ENCODE results near the gene POU2AF3.
"Not testable (repeated sequence)": the region's sequence is repeated elsewhere in the genome, so short reads cannot be mapped to it uniquely, and the experiment has no call there.

POU2AF3 gene, protein sequence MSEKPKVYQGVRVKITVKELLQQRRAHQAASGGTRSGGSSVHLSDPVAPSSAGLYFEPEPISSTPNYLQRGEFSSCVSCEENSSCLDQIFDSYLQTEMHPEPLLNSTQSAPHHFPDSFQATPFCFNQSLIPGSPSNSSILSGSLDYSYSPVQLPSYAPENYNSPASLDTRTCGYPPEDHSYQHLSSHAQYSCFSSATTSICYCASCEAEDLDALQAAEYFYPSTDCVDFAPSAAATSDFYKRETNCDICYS

DNA sequence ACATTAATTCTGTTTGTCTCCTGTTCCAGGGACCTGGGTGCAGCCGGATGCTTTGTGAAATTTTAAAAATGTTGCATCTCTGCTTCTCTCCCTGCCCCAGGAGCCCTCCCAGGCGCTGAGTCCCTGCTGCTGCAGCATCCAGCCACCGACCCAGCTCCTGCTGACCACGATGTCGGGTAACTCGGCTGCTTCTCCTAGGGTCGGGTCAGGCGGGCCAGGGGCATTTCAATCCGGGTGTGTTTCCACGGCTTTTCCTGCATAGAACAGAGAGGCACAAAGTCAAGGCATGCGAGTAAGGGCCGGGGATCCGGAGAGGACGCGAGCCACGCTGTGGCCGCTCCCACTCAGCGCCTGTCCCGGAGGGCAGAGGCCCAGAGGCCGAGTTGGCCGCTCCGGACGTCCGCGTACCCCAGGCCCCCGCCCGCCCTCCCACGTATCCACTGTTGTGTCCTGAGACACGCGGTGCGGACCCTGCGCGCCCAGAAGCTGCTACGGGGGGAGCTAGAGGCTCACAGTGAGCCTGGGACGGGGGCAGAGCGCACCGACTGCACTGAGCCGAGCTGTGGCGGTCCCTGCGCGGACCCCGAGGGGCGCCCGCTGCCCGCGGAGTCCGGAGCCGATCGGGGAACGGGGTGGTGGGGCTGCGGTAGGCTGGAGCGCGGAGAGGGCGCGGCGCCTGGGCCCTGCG, at the start of gene POU2AF3:
Gene POU2AF3 (plus strand): TSS at position 134 of the 688 bp plus-strand sequence. CDS start 36 bp downstream, at position 170.
- no peak for DNase-seq (ENCODE audit: low read depth, low spot score)

DNA sequence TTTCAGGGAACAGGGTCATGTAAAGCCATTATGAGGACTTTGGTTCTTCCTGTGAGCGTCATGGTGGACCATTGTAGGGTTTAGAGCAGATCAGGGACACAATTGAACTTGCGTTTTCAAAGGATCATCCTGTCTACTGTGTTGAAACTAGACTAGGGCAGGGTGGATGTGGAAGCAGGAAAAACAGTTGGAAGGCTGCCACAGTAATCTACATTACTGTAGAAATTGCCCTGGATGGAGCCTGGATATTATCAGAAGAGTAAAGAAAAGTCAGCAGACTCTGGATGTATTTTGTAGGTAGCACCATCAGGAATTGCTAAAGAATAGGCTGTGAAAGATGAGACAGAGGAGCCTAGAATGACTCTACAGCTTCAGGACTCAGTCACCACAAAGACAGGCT, 47.4 kb upstream of the POU2AF3 start:
- no peak for DNase-seq (ENCODE audit: low read depth, low spot score)

DNA sequence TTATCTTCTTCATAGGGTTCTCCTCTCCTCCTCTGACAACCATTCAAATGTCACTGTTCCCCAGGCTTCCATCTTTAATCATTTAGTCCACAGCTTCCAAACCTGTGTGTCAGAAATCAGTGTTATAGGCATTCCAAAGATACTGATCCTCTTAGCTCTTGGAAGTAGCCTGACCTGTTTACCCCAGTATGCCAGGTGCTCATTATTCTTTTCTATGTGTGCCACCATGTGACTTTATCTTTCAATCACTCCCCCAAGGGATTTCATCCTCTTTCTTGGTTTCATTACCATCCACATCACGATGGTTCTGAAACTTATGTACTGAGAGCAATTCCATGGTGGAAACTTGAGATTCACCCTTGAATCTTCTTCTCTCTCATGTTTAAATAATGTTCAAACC, 45.2 kb upstream of the POU2AF3 start:
- no peak for DNase-seq (ENCODE audit: low read depth, low spot score)

DNA sequence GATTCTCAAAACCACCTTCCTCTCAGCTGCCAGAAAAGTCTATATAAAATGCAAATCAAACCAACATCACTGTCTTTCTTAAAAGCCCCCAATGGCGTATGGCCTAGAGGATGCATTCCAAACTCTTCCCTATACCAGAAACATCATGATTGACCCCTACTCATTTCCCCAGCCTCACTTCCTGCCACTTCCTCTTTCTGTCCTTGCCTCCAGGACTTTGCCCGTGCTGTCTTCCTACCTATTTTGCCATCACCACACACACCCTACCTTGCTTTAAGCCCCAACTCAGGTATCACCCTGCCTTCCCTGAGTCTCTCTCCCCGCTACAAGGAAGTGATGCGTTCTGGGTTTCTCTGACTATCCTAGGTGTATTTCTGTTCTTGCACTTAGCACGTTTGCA, 44.7 kb upstream of the POU2AF3 start:
- DNase-seq (ENCODE audit: low read depth, low spot score) = no peak

DNA sequence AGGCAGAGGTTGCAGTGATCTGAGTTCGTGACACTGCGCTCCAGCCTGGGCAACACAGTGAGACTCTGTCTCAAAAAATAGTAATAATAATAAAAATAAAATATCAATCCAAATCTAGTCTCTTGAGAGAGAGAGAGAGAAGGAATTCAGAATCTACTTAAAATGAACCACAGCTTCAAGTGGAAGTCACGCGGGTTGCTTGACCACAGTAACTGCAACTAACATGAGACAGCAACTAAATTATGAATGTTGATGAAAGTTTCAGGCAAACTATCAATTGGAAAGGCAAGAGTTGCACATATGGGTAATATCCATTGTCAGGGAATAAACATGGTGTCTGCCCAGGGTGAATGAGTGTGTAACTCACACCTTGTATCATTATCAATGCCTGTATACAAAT, 40.3 kb upstream of the POU2AF3 start:
- DNase-seq (ENCODE audit: low read depth, low spot score) = no peak

DNA sequence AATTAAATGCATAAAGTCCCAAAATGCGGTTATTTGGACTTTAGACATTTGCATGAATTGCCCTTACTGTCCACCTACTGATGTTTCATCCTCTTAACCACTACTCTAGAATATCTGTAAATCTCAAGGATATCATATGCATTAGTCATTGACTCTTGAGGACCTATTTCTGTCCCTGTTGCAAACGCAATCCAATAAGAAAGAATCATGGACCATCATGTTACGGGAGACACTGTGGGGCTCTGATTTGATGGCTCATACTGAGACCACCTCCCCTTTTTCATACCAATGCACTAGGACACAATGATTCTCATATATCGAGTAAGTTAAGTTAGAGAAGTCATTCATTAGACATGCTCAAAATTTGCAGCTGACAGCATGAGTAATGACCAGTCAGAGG, 38.5 kb upstream of the POU2AF3 start:
- no peak for DNase-seq (ENCODE audit: low read depth, low spot score)

DNA sequence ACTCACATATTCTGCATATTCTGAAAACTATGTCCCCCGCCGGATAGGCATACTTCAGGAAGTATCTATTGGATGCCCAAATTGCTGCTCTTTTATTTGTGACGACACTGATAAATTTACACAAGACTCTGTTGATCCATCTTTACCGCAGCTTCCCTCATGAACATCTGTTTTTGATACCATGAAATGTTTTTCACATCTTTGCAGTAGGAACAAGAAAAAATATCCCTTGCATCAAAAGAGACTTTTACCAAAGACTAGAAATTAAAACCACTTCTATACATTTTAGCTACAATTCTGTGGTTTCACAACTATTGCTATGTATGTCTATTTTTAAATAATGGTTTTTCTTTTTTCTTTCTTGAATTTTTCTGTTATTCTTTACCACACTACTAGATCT, 37.5 kb upstream of the POU2AF3 start:
- DNase-seq (ENCODE audit: low read depth, low spot score) = no peak

DNA sequence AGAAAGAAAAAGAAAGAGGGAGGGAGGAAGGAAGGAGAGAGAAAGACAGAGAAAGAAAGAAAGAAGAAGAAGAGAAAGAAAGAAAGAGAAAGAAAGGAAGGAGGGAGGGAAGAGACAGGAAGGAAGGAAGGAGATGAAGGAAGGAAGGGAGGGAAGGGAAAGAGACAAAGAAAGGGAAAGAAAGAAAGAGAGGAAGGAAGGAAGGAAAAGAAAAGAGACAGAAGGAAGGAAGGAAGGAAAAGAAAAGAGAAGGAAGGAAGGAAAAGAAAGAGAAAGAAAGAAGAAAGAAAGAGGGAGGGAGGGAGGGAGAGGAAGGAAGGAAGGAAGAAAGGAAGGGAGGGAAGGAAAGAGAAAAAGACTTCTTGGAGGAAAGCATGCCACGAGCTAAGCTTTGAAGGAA, 33.7 kb upstream of the POU2AF3 start:
- DNase-seq (ENCODE audit: low read depth, low spot score) = no peak

DNA sequence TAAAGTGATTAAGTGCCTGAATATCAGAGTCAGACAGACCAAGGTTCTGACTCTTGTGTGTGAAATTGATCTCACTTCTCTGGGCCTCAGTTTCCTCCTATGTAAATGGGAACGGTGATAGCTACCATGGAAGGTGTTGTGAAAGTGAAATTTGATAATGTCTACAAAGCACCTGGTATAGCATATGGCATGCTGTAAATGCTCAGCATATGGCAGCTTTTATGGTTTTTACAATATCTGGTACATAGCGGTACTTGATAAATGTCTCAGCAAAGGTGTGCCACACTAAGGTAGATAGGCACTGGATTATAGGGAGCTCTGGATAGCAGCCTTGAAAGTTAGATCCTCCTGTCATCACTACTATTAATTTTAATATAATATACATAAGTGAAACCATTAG, 32.9 kb upstream of the POU2AF3 start:
- no peak for DNase-seq (ENCODE audit: low read depth, low spot score)

DNA sequence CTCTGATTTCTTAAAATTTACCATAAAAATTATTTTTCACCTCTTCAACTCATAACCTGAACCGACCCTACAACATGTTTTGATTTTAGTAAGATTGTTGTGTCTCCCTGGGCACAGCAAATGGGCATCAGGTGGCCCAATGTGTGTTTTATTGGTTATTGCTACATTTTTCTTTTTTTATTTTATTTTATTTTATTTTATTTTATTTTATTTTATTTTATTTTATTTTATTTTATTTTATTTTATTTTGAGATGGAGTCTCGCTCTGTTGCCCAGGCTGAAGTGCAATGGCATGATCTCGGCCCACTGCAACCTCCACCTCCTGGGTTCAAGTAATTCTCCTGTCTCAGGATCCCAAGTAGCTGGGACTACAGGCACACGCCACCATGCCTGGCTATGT, 30.0 kb upstream of the POU2AF3 start:
- not testable (repeated sequence) for DNase-seq (ENCODE audit: low read depth, low spot score)

DNA sequence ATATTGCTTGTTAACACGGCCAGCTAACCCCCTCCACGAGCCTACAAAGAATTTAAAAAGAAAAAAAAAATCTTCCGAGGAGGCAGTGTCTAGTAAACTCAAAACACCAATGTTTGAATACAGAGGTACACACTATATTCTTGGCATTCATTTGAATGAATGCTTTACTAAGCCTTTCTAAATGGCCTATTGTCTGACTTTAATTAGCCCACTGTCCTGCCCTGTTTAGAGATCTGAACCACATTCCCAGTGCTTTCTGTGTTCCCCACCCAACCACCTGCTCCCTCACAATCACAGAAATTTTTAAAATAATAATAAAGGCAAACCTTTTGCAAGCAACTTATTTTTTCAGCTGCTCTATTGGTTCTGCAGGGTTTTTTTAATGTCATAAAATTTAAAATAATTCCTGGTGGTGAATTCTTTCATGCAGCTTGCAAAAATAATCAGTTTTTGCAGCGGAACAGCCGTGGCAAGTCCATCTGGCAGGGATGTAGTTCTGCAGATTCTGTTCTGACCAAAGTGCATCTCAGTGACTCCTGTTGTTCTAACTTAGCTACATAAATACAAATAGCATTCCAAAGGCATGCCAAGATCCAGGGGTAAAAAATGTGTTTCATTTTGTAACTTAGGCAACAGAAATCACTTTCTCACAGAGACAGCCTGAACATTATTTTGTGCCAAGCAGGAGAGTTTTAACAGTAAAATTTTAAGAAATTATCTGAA, 29.0 kb upstream of the POU2AF3 start:
- DNase-seq (ENCODE audit: low read depth, low spot score) = no peak

DNA sequence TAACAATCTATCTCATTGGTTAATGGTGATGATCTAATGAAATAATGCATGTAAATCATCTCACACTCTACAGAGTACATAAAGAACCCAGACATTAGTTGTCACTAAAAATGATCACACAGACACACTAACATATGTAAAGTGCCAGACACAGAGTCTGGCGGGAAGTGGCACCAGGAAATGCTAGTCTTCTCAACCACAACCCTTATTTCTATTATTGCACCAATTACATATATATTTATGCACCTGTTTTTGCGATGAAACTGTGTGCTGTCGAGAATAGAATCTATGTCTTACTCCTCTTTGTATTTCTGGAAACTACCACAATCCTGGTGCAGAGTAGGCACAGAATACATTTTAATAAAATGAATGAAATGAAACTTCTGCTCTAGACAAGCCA, 25.9 kb upstream of the POU2AF3 start:
- no peak for DNase-seq (ENCODE audit: low read depth, low spot score)

DNA sequence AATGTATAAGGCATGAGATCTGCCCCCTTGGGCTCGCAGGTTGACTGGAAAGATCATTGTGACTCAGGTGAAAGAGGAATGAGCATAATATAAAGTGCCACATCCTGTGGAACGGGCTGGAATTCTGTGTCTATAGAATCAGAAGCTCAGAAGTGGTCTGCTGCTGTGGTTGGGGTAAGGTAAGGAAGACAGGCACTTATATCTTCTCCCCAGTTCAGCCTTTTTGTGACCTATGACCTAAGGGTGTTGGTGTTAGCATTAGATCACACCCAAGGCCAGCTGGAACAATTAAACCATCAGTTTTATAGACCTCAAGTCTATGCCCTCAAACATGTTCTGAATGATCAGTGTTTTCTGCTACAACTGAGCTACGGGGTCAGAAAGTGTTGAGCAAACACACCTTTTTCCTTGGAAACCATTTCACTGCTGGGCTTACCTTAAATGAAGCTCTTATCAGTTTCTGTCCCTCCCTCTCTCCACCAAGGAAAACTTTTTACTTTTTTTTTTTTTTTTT, 15.7 kb upstream of the POU2AF3 start:
- DNase-seq (ENCODE audit: low read depth, low spot score) = no peak

DNA sequence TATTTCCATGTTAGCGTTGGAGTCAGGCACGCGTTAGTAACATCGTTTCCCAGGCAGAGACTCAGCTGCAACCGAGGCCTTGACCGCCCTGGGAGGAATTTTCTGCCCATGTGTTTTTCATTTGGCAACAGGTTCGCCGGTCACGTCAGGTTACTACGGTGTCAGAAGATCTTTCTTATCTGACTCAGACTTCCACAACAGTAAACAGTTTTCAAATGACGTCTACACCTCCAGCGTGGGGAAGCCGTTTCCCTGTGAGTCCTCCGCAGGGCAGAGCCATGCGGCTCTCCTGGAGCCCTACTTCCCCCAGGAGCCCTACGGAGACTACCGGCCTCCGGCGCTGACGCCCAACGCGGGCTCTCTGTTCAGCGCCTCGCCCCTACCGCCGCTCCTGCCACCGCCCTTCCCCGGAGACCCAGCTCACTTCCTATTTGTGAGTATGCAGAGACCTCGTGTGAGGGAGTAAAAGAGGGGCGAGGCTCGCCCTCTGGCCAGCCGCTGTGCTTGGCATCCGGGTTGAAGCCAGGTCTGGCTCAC, 14.3 kb upstream of the POU2AF3 start:
- no peak for DNase-seq (ENCODE audit: low read depth, low spot score)

DNA sequence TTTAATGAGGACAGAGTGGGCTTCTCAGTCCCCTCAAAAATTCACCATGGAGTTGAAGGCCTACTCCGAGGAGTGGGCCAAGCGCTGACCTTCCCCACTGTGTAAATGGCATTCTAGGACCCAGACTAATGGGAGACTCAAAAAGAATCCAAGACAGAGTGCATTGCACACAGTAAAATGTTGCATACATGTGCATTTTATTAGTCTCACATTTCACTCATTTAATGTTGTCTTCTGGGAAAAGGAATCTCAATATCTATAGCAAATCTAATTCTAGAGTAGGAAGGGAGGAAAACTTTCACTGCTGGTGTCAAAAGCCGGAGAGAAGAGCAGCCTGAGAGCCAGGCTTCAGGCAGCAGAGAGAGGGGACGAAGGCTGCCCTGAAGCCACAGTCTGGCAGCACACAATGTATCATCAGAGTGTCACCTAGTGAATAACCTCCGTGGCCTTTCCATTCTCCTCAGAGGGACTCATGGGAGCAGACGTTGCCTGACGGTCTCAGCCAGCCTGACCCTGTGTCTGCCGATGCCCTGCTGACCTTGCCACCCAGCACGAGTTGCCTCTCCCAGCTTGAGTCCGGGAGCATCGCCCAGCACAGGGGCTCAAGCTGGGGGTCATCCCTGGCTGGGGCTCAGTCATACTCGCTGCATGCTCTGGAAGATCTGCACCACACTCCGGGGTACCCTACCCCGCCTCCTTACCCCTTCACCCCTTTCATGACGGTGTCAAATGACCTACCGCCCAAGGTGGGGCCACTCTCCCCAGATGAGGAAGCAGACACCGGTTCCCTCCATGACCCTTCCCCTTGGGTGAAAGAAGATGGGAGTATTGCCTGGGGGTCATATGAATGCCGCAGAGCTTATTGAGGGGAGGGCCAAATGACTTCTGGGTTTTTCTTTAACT, 12.9 kb upstream of the POU2AF3 start:
- no peak for DNase-seq (ENCODE audit: low read depth, low spot score)

DNA sequence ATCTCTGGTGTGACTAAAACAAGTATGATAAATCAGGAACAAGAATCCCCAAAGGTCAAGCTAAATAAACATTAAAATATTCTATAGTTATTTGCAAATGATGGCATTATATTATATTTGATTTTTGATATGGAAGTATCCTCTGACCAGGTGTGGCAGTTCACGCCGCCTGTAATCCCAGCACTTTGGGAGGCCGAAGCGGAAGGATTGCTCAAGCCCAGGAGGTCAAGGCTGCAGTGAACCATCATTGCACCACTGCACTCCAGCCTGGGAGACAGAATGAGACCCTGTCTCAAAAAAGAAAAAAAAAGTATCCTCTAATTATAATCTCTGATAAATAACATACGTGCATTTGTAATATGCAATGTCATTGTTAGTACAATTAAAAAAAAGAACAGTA, 6.6 kb upstream of the POU2AF3 start:
- no peak for DNase-seq (ENCODE audit: low read depth, low spot score)

DNA sequence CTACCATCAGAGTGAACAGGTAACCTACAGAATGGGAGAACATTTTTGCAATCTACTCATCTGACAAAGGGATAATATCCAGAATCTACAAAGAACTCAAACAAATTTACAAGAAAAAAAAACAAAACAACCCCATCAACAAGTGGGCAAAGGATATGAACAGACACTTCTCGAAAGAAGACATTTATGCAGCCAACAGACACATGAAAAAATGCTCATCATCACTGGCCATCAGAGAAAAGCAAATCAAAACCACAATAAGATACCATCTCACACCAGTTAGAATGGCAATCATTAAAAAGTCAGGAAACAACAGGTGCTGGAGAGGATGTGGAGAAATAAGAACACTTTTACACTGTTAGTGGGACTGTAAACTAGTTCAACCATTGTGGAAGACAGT, 5.9 kb upstream of the POU2AF3 start:
- DNase-seq (ENCODE audit: low read depth, low spot score) = not testable (repeated sequence)

DNA sequence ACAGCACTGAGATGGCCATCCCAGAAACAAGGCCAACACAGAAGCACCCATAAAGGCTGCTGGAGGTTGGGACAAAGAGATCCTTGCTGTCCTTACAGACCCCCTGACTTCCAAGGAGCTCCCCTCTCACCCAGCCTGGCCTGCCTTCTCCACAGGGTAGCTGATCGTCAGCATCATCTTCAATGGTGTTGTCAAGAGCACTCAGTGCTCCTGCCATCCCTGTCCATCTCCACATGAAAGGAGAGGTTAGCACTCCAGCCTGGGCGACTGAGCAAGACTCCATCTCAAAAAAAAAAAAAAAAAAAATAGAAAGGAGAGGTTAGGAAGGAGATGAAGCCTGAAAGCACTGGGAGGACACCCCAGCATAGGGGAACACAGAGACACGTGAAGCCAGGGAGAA, 2.1 kb upstream of the POU2AF3 start:
- no peak for DNase-seq (ENCODE audit: low read depth, low spot score)

DNA sequence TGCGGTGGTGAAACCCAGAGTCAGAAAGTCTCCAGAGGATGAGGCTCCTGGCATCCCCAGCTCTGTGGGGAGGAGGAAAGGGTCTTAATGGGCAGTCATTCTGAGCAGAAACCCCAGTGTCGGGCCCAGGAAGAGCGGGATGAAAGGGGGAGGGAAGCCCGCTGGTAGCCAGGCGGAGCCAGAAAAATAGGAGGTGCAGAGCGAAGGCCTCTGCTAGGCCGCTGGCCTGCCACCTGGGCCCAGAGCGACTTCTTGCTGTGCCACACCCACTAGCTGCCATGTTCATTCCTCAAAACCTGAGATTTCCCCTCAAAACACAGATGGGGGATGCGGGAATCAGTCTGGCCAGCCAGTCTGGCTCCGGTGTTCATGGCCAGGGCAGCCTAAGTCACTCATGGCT, 650 bp upstream of the POU2AF3 start:
- no peak for DNase-seq (ENCODE audit: low read depth, low spot score)

DNA sequence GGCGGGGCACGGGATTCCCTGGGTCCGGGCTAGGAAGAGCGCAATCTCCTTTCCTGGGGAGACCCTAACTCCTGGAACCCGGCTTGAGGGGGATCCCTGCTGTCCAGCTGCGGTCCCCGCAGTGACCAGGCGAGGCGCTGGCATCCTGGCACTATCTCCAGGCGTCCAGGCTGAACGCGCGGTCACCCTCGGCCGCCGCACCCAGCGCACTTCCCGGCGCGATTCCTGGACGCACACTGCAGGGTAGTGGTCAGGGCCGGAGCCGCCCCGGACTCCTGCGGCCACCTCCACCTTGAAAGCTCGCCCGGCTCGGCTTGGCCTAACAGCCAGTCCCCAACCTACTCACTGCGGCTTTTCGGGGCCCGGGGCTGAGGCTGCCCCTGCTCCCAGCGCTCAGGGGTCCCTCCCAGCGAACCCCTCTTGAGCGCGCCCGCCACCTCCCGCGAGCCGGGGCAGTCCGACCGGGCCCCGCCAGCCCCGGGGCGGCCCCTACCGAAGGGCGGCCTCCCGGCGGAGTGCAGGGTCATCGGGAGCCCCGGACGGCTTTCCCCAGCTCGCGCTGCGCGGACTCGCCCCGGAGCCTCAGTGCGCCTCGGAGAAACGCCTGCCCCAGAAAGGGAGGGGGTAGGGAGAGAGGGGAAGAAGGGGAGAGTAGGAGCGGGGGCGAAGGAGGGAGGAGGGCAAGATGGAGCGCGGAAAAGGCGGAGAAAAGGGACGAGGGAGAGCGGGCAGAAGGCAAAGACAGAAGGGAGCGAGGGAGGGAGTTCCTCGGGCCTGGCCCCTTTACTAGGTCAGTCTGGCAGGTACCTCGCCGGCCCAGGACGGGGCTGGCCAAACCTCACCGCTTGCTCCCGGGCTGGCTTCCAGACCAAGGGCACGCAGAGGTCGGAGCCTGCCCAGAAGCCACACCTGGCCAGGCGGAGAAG, 1.0 kb downstream of the POU2AF3 start:
- DNase-seq (ENCODE audit: low read depth, low spot score) = no peak

All from iPS DF 19.7 (cell line).